ENCODE results near the gene SMYD5.

DNA sequence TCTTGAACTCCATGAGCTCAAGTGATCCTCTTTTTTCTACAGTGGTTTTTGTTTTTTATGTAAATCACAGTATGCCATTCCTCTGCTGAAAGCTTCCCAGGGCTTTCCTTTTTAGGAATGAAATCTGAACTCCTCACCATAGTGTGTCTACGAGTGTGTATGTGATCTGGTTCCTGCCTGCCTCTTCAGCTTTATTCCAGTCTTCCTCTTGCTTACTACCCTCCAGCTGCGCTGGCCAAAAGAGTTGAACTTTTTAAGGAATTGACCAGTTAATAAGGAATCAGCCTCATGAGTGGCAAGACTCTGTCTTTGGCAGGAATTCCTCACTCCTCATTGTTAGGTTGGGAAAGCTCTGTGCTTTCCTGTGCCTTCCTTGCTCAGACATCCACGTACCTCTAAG is 24.1 kb downstream of the SMYD5 start:
- TF ChIP-seq SIX5 (IDR thresholded peaks at IDR 0.05; ENCODE audit: borderline replicate concordance in 1 of 2, insufficient read depth in 1 of 2, low read depth in 1 of 2, low read length in 2 of 2) (no peak), TBL1XR1 (IDR thresholded peaks at IDR 0.05; ENCODE audit: low read length in 2 of 2) (no peak), RAD21 (CRISPR knock-in tag; conservative IDR thresholded peaks at IDR 0.05 in 1 of 2, IDR thresholded peaks at IDR 0.05 in 1 of 2) (no peak), RAD51 (IDR thresholded peaks at IDR 0.05; ENCODE audit: borderline replicate concordance, low read depth) (no peak), ARID4B (CRISPR knock-in tag; IDR thresholded peaks at IDR 0.05) (no peak), ZNF512 (tag; IDR thresholded peaks at IDR 0.05) (no peak), ZNF609 (CRISPR knock-in tag; IDR thresholded peaks at IDR 0.05; ENCODE audit: borderline replicate concordance) (no peak)
- TF ChIP-seq, protein P1, sequence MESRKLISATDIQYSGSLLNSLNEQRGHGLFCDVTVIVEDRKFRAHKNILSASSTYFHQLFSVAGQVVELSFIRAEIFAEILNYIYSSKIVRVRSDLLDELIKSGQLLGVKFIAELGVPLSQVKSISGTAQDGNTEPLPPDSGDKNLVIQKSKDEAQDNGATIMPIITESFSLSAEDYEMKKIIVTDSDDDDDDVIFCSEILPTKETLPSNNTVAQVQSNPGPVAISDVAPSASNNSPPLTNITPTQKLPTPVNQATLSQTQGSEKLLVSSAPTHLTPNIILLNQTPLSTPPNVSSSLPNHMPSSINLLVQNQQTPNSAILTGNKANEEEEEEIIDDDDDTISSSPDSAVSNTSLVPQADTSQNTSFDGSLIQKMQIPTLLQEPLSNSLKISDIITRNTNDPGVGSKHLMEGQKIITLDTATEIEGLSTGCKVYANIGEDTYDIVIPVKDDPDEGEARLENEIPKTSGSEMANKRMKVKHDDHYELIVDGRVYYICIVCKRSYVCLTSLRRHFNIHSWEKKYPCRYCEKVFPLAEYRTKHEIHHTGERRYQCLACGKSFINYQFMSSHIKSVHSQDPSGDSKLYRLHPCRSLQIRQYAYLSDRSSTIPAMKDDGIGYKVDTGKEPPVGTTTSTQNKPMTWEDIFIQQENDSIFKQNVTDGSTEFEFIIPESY (CRISPR knock-in tag; IDR thresholded peaks at IDR 0.05) = no peak

Measured in K562 (cell line).